NK-92 (cell line): ENCODE data around the gene LAMA5.

Experiments used
- DNase-seq: peaks from one replicate; lab custom pipeline; 2025; ENCODE audit not compliant: unreplicated experiment; lab: John Stamatoyannopoulos, UW

Gene LAMA5

DNA sequence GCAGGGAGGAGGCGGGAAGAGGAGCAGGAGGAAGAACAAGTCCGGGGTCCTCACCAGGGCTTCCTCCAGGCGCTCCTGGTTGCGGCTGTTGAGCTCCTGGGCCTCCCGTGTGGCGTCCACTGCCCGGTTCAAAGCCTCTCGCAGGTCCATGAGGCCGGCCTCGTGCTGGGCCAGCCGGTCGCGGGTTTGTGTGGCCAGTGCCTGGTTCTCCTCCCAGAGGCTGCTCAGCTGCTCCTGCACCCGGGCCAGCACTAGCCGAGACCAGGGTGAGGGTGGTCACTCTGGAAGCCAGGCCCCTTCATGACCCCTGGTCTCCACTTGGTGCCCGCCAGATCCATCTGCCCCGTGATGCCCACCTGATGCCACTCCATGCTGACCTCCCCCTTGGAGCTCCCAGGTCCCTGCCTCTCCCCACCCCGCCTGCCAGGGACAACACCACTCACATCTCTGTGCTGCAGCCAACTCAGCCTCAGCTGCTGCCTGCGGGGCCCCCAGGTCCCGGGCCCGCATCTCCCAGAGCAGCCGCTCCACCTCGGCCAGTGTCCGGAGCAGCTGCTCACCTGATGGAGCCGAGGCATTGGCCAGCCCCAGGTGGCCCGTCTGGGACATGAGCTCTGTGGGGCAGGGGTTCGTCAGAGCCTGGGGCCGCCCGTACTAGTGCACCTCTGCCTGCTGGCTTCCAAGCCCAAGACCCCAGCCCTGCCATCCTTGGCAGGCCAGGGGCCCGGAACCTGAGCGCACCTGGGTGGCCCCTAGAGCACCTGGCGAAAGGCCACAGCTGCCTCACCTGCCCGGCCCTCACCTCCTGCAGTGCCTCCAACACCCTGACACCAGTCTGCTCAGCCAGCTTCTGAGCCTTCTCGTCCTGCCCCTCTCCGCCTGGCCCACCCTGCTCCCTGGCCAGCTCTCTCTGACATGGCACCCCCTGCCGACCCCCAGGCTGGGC, 48.4 kb downstream of the LAMA5 start:
- no peak for DNase-seq

DNA sequence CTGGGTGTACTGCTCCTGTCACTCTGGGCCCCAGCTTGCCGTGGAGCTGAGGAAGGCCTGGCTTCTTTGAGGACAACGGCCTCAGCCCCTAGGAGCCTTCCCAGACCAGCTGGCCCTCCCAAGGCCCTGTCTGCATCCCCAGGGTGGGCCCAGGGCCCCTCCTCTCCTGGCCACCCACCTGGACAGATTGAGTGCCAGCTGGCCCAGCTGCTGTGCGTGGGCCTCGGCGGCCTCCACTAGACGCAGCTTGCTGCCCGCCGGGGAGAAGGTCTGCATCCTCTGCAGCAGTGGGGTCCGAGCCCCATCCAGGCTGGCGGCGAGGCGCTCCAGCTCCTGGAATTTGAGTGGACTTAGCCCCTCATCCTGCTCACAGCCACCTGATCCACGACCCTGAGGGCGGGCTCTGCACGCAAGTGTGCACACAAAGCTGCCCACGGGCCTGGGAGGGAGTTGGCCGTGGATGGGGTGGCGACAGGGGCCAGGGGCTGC, 49.9 kb downstream of the LAMA5 start:
- DNase-seq, result no peak

DNA sequence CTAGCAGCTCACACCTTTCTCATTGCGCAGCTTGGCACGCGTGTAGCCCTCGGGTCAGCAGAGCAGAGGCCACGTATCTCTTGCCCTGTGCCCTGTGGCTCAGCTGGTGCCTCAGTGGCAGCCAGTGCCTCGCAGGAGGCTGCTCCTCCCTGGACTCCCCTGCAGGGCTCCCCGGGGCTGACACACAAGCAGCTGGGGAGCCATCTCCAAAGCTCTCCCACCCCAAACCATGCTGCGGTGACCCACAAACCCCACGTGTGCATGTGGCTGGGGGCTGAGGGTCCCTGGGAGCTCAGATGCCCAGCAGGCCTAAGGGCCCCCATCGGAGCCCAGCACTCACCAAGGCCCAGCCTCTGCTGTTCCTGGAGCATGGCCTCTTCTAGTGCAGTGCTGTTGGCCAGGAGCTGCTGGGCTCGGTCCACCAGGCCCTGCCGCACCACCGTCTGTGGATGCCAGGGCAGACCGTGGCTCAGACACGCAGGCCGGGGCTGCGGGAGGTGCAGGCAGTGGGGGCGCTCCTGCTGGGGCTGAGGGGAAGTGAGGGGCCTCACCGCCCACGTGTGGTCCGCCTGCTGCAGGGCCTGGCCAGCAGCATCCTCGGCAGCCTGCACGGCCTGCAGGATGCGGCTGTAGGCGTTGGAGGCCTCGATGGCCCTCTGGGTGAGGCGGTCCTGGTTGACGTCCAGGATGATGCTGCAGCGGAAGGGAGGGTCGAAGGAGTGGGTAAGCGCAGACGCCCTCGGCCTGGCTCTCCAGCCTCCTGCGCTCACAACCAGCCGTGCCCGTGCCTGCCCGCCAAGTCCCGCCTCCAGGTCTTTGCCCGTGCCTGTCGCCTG, 50.6 kb downstream of the LAMA5 start:
- DNase-seq, result no peak

DNA sequence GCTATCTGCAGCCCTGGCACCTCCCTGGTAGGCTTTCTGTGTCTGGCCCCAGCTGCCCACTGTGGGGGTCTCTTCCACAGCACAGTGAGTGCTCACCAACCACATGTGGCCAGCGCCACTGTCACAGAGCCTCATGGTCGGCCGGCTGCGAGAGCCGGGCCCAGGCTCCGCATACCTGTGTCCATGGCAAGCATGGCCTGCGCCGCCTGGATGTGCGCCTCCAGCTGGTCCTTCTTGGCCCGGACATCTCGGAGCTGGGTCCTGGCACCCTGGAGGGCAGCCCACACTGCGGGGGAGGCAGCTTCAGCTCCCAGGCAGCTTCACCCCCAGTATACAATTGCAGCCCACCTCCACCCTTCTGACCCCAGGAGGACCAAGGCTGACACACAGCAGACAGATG, 51.3 kb downstream of the LAMA5 start:
- DNase-seq, result no peak

DNA sequence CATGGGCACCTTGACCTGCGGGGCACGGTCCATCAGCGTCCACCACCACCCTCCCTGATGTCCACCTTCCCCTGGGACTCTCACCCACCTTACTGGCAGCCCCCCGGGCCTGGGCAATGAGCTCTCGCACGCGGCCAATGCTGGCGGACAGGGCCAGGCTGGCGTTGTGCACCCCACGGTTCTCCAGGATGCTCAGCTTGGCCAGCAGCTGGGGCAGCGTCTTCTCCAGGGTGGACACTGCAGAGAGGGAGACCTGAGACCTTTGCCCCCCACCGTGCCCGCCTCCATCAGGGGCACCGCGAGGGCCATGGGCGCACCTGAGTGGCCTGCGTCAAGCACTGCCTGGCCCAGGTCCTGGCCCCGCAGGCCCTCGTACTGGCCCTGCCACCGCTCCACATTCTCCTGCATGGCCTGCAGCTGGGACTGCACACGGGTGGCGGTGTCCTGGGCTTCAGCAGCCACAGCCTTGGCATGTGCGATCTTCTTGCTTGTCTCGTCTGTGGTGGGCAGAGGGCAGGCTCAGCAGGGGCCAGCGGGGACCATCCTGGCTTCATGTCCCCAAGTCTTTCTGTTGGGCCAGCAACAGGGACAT, 52.3 kb downstream of the LAMA5 start:
- DNase-seq, result no peak

DNA sequence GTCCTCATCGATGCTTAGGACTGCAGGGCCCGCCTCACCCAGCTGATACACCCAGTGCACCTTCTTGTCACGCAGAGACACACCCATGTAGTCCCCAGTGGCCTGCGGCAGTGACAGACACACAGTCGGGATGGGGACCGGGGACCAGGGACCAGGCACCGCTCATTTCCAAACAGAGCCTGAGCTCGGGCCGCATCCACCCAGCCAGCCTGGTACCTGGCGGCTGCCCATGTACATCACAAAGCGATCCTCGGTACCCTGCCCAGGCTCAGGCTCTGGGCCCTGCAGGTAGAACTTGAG, 52.8 kb downstream of the LAMA5 start:
- no peak for DNase-seq

DNA sequence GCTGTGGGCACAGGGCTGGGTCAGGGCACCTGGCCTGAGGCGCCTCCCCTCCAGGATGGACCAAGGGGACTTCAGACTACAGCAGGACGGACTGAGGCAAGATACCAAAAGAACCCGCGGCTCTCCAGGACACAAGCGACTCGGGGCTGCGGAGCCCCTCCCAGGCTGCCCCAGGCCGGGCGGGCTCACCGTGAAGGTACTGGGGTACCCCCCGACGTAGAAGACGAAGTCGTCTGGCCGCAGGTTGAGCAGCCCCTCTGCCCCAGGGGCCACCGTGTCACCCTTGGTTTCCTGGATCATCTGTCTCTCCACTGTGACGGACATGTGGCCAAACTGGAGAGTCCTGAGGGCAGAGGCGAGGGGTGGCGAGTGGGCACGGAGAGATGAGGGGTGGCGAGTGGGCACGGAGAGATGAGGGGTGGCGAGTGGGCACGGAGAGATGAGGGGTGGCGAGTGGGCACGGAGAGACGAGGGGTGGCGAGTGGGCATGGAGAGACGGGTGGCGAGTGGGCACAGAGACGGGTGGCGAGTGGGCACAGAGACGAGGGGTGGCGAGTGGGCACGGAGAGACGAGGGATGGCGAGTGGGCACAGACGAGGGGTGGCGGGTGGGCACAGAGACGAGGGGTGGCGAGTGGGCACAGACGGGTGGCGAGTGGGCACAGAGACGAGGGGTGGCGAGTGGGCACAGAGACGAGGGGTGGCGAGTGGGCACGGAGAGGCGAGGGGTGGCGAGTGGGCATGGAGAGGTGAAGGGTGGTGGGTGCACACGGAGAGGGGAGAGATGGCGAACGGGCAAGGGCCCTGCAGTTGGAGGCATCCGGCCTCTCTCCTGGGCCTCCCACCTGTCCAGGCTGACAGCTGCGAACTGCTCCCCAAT, 53.4 kb downstream of the LAMA5 start:
- DNase-seq, result no peak

DNA sequence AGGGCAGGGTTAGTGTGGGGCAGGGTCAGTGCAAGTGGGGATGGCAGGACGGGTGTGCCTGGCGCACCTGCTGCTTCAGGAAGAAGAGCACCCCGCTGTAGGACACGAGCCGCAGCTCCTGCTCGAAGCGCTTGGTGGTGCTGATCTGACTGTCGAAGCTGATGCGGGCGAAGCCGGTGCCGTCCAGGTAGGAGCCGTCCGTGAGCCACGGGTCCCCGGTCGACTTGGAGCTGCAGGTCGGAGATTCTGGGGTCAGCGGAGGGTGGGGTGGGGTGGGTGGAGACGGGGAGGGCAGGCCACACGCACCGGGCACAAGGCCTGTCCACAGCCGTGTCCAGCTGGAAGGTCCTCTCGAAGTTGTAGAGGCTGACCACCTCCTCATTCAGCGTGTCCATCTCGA, 54.1 kb downstream of the LAMA5 start:
- no peak for DNase-seq

DNA sequence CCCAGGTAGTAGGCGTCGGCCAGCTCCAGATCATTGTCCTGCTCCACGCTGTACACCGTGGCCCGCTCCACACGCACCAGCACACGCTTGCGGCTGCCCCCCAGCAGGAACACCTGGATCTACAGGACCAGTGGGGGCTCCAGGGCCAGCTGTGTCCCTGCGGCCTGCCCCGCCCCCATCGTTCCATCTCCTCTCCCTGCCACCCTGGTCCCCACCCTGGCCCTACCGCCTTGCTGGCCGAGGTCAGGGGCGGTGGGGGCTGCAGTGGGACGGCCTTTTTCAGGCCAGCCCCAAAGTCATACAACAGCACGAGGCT, 54.5 kb downstream of the LAMA5 start:
- no peak for DNase-seq

DNA sequence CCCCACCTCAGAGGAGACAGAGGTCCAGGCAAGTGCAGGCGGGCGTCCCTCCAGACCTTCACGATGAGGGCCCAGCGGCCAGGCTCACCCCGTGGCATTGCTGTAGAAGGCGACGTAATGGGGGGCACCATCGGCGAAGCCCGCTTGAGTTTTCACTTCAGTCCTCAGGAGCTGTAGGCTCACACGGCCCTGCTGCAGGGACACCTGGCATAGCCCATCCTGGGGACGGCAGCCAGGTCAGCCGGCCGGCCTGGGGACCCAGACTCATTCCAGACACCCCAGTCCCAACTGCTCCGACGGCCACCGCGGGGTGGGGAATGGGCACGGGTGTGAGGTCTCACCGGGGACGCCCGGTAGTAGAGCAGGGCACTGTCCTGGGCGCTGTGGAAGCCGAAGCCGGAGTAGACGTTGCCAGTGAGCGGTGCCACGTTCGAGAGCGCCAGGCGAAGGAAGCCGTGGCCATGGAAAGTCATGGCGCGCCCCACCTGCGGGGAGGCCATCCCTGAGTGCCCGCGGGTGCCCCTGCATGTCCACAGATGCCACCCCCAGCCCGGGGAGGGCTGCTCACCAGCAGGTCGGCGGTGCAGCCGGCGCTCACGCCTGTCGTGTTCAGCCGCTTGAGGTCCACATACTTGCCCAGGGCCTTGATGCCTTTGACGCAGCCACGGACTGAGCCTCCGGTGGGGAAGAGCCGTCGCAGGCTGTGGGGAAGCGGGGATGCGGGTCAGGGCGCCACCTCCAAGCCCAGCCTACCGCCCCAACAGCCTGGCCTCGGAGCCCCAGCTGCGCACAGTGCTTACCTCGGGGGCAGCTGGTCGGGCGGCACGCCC, 55.1 kb downstream of the LAMA5 start:
- no peak for DNase-seq

DNA sequence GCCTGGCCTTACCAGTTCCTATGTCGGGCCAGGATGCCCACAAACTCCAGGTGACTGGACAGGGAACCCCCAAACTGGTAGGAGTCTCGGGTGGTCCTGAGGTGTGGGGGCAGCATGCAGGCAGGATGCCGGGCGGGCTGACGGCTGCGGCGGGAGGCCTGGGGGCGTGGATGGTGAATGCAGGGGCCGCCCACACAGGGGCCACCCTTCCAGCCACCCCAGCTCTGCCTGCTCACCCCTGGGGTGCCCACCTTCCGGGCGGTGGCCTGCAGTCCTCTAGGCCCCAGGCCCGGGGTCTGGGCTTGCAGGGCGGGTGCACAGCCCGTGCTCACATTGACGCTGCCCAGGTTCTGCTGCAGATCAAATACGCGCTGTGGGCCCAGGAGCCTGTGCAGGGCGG, 56.0 kb downstream of the LAMA5 start:
- DNase-seq, result no peak

DNA sequence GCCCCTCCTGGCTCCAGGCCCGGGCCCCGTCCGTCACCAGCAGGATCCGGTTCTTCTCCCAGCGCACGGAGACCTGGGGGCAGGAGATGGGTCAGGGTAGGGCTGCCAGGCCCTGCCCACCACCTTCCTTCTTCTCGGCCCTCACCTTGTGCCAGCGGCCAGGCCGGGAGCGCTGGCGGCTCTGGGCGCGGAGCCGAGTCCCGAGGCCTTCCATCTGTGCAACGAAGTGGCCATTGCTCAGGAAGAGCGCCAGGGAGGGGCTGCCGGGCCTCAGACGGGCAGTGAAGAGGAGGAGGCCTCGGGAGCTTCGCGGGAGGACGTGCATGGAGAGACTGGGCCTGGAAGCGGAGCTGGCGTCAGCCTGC, 56.4 kb downstream of the LAMA5 start:
- no peak for DNase-seq

DNA sequence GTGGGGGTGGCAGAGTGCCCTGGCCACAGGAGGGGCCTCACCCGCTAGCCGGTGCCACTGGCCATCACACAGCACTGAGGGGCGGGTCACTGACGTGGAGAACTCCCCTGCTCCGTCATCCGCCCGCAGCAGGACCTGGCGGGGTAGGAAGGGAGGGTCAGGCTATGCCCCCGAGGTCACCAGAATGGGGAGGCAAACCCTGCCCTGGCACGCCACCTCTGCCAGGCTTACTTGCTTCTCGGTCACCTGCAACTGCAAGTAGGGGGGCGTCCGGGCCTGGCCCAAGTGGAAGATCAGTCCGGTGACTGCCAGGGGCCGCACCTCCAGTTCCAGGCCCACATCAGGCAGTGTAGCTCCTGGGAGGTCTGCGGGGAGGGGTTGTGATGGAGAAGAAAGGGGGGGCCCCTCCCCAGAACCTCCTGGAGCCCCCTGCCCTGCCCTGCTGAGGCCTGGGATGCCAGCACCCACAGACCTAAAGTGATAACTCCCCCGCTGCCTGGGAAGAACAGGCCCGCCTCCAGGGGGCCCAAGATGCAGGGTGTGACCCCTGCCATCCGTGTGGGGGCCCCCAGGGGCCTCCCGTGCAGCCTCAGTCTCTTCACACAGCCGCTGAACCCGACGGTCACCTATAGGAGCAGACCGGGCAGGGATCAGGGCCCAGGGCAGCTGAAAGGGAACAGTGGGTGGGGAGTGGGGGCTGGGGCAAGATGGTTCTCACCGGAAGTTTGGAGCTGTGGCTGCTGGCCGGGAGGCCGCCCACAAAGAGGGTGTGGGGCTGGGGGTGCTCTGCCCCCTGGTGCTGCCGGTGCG, 57.0 kb downstream of the LAMA5 start:
- no peak for DNase-seq

DNA sequence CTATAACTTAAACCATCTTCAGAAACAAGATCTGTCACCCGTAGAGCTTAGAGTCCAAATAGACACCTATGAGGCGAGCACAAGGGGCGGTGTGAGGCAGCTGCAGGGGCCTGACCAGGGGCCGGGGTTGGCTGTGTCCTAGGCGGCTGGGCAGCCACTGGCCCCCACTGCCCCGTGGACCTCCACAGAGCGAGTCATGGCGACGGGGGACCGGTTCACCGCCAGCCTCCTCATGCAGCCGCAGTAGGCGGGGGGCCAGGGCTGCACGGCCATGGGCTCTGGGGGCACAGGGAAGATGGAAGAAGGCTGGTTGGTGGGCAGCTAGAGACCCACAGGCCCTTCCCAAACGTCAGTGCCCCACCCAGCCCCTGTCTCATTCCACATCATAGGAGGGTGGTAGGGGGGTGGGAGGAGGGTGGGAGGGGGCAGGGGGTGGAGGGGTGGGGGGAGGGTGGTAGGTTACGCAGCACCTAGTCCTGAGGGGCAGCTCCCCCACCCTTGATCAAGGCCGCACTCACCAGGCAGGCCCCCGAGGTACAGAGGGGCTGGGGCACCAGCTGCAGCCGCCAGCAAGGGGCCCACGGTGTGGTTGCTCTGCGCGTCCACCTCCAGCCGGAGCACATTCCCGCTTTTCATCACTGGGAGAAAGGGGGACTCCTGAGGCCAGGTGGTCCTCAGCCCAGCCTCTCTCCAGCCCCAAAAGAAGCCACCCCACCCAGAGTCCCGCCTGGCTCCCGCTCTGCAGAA, 57.7 kb downstream of the LAMA5 start:
- DNase-seq, result no peak

DNA sequence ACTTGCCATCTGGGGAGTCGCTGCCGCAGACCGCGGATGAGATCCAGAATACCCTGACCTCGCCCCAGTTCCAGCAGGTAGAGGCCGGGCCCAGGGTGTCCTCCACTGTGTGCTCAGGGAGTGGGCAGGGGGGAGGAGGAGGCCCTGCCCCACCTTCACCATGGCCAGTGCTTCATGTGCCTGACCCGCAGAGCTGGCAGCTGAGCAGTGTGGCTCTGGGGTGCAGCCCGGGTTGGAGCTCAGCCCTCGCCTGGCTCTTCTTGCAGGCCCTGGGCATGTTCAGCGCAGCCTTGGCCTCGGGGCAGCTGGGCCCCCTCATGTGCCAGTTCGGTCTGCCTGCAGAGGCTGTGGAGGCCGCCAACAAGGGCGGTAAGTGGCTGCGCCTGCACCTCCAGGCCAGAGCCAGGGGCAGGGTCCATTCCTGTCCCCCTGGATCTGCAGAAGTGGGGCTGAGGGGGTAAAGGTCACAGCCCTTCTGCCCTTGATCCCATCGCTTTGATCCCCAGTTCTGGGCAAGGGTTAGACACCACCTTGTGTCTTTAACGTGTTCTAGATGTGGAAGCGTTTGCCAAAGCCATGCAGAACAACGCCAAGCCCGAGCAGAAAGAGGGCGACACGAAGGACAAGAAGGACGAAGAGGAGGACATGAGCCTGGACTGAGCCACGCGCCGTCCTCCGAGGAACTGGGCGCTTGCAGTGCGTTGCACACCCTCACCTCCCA, 58.9 kb downstream of the LAMA5 start:
- DNase-seq, result no peak

DNA sequence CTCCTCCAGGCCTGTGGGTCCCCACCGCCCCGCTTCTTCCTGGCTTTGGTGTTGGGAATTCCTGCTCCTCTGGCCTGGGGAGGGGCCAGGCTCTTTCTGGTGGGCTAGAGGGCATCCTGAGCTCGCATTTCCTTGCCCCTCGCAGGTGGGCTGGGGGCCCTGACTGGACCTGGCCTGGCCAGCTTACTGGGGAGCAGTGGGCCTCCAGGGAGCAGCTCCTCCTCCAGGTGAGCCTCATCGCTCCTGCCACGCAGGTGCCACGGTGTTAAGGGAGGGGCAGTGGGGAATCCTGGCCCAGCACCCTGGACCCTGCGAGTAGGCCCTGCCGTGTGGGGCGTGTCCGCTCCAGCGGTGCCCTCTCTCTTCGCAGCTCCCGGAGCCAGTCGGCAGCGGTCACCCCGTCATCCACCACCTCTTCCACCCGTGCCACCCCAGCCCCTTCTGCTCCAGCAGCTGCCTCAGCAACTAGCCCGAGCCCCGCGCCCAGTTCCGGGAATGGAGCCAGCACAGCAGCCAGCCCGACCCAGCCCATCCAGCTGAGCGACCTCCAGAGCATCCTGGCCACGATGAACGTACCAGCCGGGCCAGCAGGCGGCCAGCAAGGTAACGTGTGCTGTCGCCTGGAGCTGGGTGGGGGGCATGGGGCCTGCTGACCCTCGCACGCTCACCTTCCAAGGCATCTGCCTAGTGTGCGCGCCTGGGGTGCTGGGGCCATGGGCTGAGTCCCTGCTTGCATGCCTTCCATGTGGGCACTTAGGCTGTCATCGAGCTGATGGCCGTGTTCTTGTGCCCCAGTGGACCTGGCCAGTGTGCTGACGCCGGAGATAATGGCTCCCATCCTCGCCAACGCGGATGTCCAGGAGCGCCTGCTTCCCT, 59.6 kb downstream of the LAMA5 start:
- no peak for DNase-seq
